DOHH2 (cell line): Measurements from ENCODE around the gene DLGAP1.

Experiments used
- H3F3A ChIP-seq: fragments of 200-600 bp; sonication (generic), shearing (Covaris generic); 2 replicates; pipeline ENCODE4 v1.6.0; 2016; ENCODE audit warnings: antibody characterized with exemption, mild to moderate bottlenecking; ENCODE audit not compliant: control insufficient read depth, insufficient read depth
- H3K27ac ChIP-seq: fragments of 200-600 bp; sonication (generic); 2 replicates; pipeline ENCODE4 v1.5.1; 2014; ENCODE audit warnings: low read depth, mild to moderate bottlenecking, low read length, moderate library complexity
- H3K27me3 ChIP-seq: fragments of 200-600 bp; sonication (generic); 2 replicates; pipeline ENCODE4 v1.6.1; 2014; ENCODE audit warnings: mild to moderate bottlenecking, low read length, mixed read lengths; ENCODE audit not compliant: control insufficient read depth
- H3K36me3 ChIP-seq: fragments of 200-600 bp; sonication (generic); 2 replicates; pipeline ENCODE4 v1.6.1; 2014; ENCODE audit warnings: mild to moderate bottlenecking, low read length, moderate library complexity, mixed read lengths; ENCODE audit not compliant: control insufficient read depth
- H3K4me1 ChIP-seq: fragments of 200-600 bp; sonication (generic); 2 replicates; pipeline ENCODE4 v1.6.1; 2014; ENCODE audit warnings: mild to moderate bottlenecking, low read length, mixed read lengths; ENCODE audit not compliant: control insufficient read depth
- H3K4me2 ChIP-seq: fragments of 200-600 bp; sonication (generic); 2 replicates; pipeline ENCODE4 v1.6.0; 2014; ENCODE audit warnings: mild to moderate bottlenecking, low read length, moderate library complexity
- H3K4me3 ChIP-seq: fragments of 200-600 bp; sonication (generic); 2 replicates; pipeline ENCODE4 v1.5.1; 2014; ENCODE audit warnings: mild to moderate bottlenecking, low read length, mixed read lengths
- H3K79me2 ChIP-seq: fragments of 200-600 bp; sonication (generic); 2 replicates; pipeline ENCODE4 v1.6.1; 2014; ENCODE audit warnings: mild to moderate bottlenecking, low read length, mixed read lengths; ENCODE audit not compliant: control insufficient read depth
- H3K9me2 ChIP-seq: fragments of 200-600 bp; sonication (generic); replicated peaks from 2 replicates; pipeline ENCODE4 v1.6.1; 2014; ENCODE audit warnings: mild to moderate bottlenecking, low read length, mixed read lengths; ENCODE audit not compliant: control insufficient read depth
- H3K9me3 ChIP-seq: fragments of 200-600 bp; sonication (generic); 2 replicates; pipeline ENCODE4 v1.6.1; 2014; ENCODE audit warnings: antibody characterized with exemption, low read length, mixed read lengths; ENCODE audit not compliant: control insufficient read depth, insufficient read depth
- H4K20me1 ChIP-seq: fragments of 200-600 bp; sonication (generic); 2 replicates; pipeline ENCODE4 v1.6.0; 2014; ENCODE audit warnings: low read depth, mild to moderate bottlenecking, antibody characterized with exemption, low read length, moderate library complexity; ENCODE audit not compliant: control insufficient read depth, insufficient read depth
- EZH2phosphoT487 ChIP-seq: fragments of 200-600 bp; sonication (generic); IDR thresholded peaks from 2 replicates; pipeline ENCODE4 v1.6.1; 2017; ENCODE audit warnings: borderline replicate concordance, mild to moderate bottlenecking, antibody characterized with exemption, low read length, moderate library complexity, mixed read lengths
- TF ChIP-seq, protein P1 (sequence below): fragments of 200-600 bp; sonication (generic); IDR thresholded peaks from one replicate; pipeline ENCODE4 v1.5.1; 2014; ENCODE audit warnings: antibody characterized with exemption, mild to moderate bottlenecking, low read depth, low read length; ENCODE audit not compliant: poor library complexity, severe bottlenecking

DLGAP1 gene

DNA sequence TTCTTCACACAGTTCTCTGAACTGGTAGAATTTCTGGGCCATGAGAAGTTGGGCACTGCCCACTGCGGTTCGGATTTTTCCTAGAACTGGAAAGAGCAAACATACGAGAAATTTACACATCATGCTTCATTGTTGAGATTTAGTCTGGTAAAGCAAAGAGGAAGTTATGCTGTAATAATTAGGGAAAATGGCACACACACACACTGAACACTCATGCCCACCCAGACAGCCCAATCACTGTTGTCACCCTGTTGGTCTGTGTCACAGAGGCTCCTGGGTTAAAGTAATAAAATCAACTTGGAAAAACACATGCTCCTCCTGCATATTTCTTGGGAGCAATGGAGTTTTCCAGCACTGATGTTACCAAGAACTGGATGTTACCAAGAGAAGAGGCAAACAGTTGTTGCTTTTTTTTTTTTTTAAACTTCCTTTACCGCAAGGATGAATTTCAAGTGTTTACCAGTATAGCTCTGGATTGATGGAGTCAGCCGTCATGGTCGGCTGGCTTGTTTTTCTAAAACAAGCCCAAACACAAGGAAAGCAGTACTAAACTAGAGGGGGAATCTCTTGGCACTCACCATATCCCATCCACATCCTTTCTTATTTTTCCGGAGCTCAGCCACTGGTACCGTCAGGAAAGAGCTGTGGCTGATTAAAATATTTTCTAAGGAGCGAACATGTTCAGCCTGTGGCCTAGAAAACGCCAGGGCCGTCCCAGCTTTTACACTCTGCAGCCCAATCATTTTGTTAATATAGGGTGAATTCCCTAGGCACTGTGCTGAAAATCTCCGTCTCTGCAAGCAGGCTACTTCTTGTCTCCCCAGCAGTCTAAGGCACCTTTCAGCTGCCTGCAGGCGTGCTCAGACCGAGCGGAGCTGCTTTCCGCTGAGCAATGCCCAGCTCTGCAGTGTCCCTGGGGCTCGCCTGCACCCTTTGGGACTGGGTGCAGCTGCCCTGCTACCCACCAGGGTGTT is 946.2 kb downstream of the DLGAP1 start:
- H3K36me3 ChIP-seq: no peaks in the 10 kb centered on the region
- no peaks in the 10 kb centered on the region for H3K79me2 ChIP-seq
- no peak overlapping the region for H3K27ac ChIP-seq
- H4K20me1 ChIP-seq: no peaks in the 10 kb centered on the region
- no peaks in the 10 kb centered on the region for H3K9me2 ChIP-seq
- no peaks in the 10 kb centered on the region for H3K27me3 ChIP-seq
- H3K4me1 ChIP-seq: no peaks in the 10 kb centered on the region
- no peak overlapping the region for H3K4me3 ChIP-seq
- TF ChIP-seq, protein P1, sequence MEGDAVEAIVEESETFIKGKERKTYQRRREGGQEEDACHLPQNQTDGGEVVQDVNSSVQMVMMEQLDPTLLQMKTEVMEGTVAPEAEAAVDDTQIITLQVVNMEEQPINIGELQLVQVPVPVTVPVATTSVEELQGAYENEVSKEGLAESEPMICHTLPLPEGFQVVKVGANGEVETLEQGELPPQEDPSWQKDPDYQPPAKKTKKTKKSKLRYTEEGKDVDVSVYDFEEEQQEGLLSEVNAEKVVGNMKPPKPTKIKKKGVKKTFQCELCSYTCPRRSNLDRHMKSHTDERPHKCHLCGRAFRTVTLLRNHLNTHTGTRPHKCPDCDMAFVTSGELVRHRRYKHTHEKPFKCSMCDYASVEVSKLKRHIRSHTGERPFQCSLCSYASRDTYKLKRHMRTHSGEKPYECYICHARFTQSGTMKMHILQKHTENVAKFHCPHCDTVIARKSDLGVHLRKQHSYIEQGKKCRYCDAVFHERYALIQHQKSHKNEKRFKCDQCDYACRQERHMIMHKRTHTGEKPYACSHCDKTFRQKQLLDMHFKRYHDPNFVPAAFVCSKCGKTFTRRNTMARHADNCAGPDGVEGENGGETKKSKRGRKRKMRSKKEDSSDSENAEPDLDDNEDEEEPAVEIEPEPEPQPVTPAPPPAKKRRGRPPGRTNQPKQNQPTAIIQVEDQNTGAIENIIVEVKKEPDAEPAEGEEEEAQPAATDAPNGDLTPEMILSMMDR: no peak
- no peak for TF ChIP-seq EZH2phosphoT487
- no peaks in the 10 kb centered on the region for H3K9me3 ChIP-seq
- H3F3A ChIP-seq: no peaks in the 10 kb centered on the region
- no peak overlapping the region for H3K4me2 ChIP-seq

DNA sequence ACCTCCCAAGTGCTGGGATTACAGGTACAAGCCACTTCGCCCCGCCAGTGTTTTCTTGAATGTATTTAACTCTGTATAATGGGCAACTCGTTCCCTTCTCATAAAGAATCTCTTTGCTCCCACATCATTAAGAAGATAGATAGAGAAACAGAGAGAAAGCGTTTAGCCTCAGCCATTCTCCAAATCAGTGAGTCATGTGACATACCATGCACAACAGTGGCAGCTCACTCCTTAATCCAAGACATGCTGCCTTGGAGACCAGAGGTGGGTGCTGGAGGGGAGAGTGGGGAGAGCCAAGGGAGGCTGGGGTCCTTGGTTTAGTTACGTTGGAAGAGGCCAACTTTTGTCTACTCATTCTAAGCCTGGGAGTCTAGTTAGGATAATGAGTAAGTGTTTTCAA is 950.5 kb downstream of the DLGAP1 start:
- Histone ChIP-seq H3F3A (no peaks in the 10 kb centered on the region), H3K9me2 (no peaks in the 10 kb centered on the region), H3K27me3 (peaks cover 6% of the 10 kb centered on the region; the same call in 1 of the 2 replicates), H3K9me3 (no peaks in the 10 kb centered on the region), H4K20me1 (no peaks in the 10 kb centered on the region), H3K36me3 (no peaks in the 10 kb centered on the region), H3K4me1 (no peaks in the 10 kb centered on the region), H3K79me2 (no peaks in the 10 kb centered on the region), H3K27ac (no peak overlapping the region), H3K4me2 (no peak overlapping the region), H3K4me3 (no peak overlapping the region)
- TF ChIP-seq, protein P1: no peak
- no peak for TF ChIP-seq EZH2phosphoT487

DNA sequence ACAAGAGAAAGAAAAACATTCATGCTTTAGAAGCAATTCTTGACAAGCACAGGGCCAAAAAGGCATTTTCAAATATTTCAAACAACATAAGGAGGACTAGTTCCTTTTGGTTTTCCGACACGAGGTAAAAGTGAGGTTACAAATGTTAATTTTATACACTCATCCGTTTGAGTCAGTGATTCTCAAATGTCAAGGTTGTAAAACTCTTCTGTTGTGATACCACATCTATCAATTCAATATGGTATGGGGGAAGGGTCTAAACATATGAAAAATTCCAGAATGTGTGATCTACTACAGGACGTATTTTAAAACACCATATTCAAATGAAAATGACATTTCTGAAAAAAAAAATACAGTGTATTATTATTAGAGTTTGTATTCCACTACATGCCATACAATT is 952.5 kb downstream of the DLGAP1 start:
- no peaks in the 10 kb centered on the region for H4K20me1 ChIP-seq
- no peaks in the 10 kb centered on the region for H3F3A ChIP-seq
- no peaks in the 10 kb centered on the region for H3K36me3 ChIP-seq
- no peak for TF ChIP-seq EZH2phosphoT487
- TF ChIP-seq, protein P1: no peak
- H3K9me3 ChIP-seq: no peaks in the 10 kb centered on the region
- H3K4me3 ChIP-seq: no peak overlapping the region
- no peak overlapping the region for H3K27ac ChIP-seq
- H3K4me1 ChIP-seq: no peaks in the 10 kb centered on the region
- H3K9me2 ChIP-seq: no peaks in the 10 kb centered on the region
- no peak overlapping the region for H3K4me2 ChIP-seq
- H3K27me3 ChIP-seq: peaks cover 6% of the 10 kb centered on the region; the same call in 1 of the 2 replicates
- H3K79me2 ChIP-seq: no peaks in the 10 kb centered on the region
